GM12865 (cell line): ENCODE results near the gene GBX1.

ENCODE experiments used
- DNase-seq: peaks from one replicate; pipeline ENCODE4 v3.0.0; 2010; ENCODE audit warnings: low read depth
- H3K4me3 ChIP-seq: 2 replicates; pipeline ENCODE4 v1.5.1; 2011; ENCODE audit warnings: mild to moderate bottlenecking, low read depth, low read length, control low read depth
- TF ChIP-seq, protein P1 (sequence below): IDR thresholded peaks from 2 replicates; pipeline ENCODE4 v1.5.1; 2011; ENCODE audit warnings: low read length, control low read depth, low read depth, inconsistent platforms; ENCODE audit not compliant: insufficient read depth; ENCODE audit errors: missing control alignments

Gene GBX1

DNA sequence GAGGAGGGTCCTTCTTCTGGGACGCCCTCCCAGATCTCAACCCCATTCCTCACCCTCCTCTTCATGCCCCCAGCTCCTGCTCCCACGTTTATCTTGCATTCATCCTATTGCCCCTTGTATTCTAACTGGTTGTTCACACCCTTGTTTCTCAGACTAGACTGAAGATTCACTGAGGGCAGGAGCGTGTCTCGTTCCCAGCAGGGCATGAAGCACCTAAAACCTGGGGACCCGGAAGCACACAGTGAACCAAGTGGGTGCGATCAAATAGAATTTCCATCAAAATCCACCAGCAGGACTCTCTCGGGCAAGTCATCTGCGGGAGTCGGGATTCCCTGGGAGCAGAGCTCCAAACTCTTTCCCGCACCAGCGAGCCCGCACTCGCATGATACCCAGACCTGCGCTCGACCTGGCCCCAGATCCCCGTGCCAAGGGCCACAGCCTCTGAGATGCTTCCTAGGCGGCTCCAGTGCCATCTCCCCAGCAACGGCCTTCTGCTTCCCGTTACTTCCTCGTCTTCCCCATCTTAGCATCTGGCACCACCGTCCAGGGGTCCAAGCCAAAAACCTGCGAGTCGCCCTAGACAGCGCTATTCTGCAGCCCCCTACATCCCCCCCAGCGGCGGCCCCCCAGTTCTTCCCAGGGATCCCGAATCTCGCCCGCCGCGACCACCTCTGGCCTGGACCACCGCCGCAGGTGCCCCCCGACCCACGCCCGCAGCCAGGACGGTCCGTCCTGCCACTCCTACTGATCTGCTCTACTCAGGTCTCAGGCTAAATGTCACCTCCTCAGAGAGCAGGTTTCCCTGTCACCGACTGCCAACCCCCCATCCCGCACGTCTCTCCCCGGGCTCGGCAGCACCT is 6.1 kb upstream of the GBX1 start:
- no peak for DNase-seq
- TF ChIP-seq, protein P1, sequence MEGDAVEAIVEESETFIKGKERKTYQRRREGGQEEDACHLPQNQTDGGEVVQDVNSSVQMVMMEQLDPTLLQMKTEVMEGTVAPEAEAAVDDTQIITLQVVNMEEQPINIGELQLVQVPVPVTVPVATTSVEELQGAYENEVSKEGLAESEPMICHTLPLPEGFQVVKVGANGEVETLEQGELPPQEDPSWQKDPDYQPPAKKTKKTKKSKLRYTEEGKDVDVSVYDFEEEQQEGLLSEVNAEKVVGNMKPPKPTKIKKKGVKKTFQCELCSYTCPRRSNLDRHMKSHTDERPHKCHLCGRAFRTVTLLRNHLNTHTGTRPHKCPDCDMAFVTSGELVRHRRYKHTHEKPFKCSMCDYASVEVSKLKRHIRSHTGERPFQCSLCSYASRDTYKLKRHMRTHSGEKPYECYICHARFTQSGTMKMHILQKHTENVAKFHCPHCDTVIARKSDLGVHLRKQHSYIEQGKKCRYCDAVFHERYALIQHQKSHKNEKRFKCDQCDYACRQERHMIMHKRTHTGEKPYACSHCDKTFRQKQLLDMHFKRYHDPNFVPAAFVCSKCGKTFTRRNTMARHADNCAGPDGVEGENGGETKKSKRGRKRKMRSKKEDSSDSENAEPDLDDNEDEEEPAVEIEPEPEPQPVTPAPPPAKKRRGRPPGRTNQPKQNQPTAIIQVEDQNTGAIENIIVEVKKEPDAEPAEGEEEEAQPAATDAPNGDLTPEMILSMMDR, result no peak
- H3K4me3 ChIP-seq, result no peak overlapping the region

DNA sequence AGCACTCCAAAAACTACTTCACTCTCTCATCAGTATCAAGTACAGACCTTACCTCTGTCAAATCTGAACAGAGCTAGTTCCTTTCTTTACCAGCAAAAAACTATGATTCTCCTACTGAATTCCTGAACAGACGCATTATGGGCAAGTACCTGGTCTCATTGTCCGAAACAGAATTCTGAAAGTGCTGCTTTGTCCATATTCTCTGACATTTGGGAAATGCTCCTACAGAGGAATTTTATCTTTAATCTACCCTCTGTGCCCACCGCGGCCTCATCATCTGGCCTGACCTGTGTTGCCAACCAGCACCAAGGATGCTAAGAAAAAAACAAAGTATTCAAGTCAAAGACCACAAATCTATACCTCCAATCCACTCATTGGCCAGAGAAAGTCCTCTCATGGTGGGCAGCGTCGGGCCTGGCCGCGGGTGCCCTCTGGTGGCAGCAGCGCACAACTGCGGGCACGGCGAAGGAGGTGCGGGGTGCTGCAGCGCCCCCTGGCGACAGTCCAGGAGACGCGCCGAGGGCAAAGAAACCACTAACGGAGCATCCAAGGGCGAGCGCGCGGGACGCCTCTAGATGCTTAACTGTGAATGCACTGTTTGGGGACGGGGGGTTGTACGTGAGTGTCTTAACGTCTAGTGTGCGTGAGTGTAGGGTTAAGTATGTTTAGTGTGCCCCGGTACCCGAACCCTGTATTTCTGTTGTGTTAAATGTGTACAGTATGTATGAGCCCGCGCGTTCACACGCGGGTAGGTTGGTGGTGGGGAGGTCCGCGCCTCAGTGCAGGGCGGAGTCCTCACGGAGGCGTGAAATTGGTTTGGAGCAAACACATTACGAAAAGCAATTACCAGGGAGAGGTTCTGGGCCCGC is 5.0 kb upstream of the GBX1 start:
- H3K4me3 ChIP-seq, result no peak overlapping the region
- peak; percentile 78 for DNase-seq
- TF ChIP-seq, protein P1, result peak; percentile 100

DNA sequence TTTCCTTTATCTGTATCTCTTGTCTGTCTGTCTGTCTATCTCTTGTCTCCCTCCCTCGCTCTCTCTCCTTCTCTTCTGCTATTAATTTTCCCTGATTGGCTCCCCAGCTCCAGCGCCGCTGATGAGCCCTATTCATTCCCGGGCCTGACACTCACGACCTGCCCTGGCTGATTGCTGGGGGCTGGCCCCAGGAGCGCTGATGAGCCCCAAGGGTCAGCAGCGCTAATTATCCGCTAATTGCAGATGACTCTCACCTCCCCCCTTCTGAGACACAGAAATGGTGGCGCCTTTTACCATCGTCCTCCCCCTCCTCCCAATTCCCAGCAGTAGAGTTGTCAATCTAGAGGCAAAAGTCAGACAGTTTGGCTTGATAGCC is 1.3 kb upstream of the GBX1 start:
- H3K4me3 ChIP-seq, result no peak overlapping the region
- TF ChIP-seq, protein P1, result no peak
- no peak for DNase-seq

DNA sequence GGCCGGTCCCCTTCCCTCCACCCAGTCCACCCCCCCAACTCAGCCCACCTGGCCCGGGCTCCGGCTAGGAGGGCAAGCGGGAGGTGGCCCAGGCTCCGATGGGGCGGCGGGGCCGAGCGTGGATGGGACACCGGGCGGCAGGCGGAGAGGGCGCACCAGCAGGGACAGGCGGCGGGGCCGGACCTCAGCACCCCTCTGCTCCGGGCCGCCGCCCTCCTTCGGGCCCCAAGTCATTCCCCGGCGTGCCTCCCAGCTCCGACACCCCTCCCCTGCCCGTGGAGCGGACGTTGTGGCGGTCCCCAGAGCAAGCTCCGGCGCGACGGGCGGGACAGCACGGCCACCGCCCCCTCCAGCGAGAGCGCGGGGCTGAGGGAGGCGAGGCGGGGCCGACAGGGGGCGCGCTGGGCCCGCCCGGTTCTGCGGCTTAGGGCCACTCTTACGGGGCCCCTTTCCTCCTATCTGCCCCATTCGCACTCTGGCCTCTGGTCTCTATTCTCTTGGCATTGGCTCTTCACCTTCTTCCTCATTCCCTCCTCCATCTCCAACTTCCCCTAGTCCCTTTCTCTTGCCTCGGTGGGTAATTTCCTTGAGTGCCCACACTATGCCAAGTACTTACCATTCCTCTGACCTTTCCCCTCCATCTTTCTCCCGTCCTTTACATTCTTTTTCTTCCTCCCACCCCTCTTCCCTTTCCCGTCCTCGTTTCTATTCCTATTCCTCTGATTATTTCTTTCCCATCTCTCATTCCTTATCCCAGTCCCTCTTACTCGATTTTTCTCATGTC is 701 bp upstream of the GBX1 start:
- DNase-seq, result peak; percentile 30
- no peak overlapping the region for H3K4me3 ChIP-seq
- TF ChIP-seq, protein P1, result peak; percentile 66

DNA sequence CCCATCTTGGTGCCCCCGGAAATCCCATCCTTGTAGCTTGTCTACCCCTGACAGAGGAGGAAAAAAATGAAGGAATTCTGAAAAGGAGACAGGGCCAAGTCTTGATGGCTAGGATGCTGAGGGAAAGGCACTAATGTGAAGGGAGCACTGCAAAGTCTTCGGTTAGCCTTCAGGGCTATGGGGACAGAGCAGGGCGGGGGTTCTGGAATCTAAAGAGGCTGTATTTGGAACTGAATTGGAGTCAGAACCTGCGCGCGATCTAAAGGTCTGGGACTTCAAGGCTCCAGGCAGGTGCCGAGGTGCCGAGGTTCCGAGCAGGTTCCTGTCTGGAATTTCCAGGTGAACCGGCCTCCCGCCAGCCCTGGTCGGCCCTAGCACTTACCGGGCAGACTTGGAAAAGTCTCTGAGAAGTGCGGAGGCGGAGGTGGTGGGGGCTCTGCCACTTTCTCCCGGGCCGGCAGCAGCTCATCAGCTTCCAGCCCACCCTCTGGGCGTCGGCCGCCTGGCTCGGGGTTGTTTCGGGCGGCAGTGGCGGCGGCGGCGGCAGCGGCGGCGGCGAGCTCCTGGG is 781 bp downstream of the GBX1 start:
- TF ChIP-seq, protein P1, result no peak
- DNase-seq, result no peak
- no peak overlapping the region for H3K4me3 ChIP-seq

DNA sequence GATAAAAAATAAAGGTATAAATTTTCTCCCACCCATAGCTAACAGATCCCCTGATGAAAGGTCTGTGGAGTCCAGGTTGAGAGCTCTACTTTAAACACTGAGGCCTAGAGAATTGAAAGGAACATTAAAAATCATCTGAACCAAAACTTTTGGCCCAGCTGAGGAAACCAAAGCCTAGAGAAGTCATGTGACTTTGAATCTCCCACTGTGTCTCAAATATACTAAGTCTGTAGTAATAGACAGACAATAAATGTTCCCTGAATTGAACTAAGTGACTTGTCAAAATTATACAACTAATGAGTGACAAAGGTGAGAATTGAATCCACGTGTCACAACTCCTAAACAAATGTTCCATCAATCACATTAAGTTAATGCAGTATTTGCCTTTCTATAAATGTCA is 5.7 kb downstream of the GBX1 start:
- no peak overlapping the region for H3K4me3 ChIP-seq
- TF ChIP-seq, protein P1, result no peak
- DNase-seq, result no peak
